T-helper 2 cell treated with Interferon-gamma antibody and Interleukin-4, amounts not matched to agents 100 ng/mL and 5 ng/mL, for 36 hours (primary cell): ENCODE data around the gene RAB31. TPM values are rescaled to one million over a fixed set of nuclear protein-coding genes. Genes with fewer than 3 reads are reported as not detected.

Source experiments
- intact Hi-C: fragments of 100-400 bp; cut with micrococcal nuclease; formaldehyde crosslinking; loops from one replicate; pipeline ENCODE4 v1.15.1; 2023
- total RNA-seq: library from RNA; stranded (reverse); gene quantifications from 2 replicates; pipeline ENCODE4 v1.2.3, GENCODE V29; 2022

The RAB31 gene
- total RNA-seq, 1 donor from 2014 or later = 0.57 TPM

DNA sequence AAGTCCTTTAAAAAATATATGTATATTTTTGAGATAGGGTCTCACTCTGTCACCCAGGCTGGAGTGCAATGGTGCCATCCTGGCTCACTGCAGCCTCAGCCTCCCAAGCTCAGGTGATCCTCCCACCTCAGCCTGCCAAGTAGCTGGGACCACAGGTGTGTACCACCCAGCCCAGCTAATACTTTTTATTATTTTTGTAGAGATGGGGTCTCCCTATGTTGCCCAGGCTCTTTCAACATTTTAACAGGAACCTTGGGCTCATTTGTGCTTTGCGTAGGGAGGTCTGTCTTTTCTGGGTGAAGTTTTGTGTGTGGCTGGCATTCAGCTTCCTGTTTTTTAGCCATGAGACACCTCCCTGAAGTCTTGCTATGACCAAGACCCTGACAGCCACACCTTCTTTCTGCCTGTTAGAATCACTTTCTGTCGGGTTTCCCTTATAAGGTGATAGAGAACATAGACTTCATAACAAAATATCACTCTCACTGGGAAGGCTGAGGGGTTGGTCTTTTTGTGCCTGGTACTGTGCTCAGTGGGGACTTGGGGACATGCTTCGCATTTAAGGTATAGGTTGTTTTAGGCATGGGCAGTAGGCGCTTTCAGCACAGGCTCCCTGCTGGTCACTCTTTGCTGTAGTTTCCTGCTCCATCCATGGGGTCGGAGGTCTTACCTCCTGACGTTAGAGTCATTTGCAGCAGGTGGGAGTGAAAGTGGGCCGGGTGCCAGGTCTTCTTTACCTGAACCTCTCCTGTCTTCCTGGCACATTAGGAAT lies 3.4 kb downstream of the RAB31 start:
- intact Hi-C loops = no loop called here

DNA sequence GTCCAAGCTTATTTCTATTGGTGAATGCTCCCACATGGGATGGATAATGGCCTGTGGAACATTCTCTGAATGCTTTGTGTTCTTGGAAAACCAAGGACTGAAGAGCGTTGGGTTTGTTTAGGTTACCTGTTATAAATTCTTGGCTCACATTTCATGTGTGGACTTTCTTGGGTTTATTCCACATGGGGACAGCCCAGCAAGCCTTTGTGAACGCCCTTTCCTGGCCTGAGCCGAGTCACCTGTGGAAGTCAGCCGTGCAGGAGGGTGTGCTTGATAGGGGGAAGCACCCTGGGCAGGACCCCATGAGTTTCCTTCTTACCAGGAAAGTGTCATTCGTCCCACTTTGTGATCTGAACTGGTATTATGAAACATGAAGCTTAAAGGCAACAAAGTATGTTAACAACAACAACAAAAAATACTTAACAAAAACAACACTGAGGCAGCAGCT lies 4.1 kb downstream of the RAB31 start:
- intact Hi-C loops = no loop called here

DNA sequence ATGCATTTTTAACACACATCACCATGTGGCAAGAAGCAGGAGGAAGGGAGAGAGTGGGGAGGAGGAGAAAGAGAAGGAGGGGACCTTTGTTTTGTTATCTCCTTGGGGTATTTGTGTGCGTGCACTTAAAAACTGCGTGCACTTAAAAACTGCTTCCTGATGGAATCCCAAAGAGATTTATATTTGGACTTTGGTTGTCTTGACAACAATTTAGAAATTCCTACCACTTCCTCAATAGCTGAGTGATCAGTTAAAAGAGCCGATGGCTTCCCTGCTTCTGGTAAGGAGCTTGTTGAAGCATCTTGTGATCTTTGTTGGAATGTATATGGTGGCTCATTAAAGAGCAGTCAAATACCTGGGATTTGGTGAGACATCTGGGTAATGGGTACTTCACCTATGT lies 4.5 kb downstream of the RAB31 start:
- intact Hi-C loops = no loop called here

DNA sequence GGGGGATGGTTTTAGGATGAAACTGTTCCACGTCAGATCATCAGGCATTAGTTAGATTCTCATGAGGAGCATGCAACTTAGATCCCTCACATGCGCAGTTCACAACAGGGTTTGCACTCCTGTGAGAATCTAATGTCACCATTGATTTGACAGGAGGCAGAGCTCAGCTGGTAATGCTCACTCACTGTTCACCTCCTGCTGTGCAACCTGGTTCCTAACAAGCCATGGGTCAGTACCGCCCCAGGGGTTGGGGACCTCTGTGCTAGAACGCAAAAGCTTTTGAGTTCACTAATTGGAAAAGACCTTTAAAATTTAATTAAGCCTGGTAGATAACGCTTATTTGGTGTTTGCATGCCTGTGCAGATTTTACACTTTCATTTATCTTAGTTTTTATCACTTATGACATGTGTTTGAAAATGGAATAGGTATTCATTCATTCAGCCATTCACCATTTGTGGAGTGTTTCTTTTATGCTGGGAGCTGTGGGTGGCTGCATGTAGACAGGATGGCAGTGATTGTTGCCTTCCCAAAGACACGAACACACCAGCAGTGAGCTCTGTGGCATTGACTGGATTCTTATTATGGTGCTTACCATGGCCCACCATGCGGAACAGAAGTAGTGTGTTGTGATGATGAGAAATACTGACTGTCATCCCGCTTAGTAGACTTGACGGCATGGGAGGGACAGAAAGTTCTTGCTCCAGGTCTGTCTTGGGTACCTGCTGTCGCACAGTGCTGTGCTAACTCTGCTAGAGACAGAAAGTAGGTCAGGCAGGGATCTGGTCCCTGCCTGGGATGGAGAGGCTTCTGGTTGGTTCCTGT lies 6.4 kb downstream of the RAB31 start:
- intact Hi-C loops = no loop called here

DNA sequence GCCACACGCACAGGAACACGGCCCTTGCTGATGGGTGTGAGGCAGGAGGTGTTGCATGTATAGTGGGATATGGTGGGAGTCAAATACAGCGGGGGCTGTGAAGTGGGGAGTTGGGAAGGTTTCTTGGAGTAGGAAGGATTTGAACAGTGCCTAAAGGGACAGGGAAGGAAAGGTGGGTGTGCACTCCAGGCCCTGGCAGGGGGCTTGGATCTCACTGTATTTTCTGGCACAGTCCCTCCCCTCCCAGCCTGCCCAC lies 6.9 kb downstream of the RAB31 start:
- intact Hi-C loops = no loop called here

DNA sequence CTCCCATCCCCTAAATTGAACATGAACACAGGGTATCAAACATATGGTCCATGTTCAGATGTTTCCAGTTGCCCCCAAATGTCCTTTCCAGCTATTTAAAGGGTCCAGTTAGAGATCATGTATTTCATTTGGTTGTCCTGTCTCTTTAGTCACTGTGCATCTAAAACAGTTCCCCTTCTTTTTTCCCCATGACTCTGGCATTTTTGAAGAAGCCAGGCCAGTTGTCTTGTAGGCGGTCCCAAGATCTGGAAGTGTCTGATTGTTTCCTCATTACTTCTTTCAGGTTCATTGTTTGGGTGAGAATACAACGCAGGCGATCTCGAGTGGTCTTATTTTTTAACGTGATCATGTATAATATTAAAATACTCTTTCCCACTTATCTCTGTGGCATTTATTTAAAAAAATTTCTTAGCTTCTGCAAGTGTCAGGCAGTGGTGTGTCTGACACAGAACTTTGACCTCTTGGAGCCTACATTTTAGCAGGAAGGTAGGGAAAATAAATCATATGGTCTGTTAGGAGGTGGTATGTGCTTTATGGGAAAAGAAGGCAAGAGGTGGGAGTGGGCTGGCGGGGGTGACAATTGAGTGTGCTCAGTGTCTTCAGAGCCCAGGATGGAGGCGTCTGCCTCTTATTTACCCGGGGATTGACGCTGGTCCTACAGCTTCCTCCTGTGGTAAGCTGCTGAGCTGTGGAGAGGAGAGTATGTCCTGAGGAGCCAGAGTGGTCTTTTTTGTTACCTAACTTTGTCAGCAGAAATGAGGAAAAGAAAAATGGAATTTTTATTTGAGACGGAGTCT lies 8.1 kb downstream of the RAB31 start:
- intact Hi-C loops = no loop called here

DNA sequence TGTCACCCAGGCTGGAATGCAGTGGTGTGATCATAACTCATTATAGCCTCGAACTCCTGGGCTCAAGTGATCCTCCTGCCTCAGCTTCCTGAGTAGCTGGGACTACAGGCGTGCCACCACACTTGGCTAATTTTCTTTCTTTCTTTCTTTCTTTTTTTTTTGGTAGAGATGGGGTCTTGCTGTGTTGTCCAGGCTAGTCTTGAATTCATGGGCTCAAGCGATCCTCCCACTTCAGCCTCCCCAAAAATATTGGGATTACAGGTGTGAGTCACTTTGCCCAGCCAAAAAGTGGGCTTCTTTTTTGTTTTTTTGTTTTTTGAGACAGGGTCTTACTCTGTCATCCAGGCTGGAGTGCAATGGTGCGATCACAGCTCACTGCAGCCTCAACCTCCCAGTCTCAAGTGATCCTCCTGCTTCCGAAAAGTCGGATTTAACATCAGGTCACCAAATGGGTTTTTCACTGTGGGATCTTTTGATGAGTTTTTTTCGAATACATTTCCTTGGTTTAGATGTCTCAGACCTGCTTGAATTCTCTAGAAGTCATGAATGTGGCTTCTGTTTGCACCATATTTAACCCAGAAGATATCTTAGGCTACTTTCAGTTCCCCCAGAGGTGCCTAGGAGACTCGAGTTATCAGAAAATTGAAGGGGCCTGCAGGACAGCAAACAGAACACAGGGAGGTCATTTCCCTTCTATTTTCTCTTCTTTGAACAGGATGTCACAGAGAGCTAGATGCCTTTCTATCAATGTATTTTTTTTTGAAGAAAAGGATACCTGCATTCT lies 8.9 kb downstream of the RAB31 start:
- intact Hi-C loops = no loop called here

DNA sequence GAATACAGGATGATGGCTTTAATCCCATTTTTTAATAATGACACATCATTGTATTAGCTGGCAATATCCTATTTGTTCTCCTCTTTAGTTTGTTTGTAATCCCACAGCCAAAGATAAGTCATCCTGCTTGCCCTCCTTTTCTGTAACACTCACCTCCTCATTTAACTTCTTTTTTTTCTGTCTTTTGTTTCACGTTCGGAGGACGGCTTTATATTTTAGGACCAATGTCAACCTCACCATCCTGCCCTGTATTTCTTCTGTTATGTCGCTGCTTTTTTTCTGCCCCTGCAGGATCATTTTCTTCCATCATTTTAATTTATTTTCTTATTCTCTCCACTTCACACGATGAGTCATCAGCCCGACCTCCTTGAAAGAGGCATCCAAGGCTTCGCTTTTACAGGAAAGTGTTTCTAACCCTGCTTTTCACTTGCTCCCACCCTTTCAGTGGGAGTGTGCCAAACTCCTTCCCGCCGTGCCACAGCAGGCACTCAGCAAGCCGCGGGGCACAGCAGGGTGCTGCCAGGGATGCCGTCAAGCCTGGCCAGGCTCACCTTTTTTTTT lies 11.4 kb downstream of the RAB31 start:
- intact Hi-C loops = no loop called here

DNA sequence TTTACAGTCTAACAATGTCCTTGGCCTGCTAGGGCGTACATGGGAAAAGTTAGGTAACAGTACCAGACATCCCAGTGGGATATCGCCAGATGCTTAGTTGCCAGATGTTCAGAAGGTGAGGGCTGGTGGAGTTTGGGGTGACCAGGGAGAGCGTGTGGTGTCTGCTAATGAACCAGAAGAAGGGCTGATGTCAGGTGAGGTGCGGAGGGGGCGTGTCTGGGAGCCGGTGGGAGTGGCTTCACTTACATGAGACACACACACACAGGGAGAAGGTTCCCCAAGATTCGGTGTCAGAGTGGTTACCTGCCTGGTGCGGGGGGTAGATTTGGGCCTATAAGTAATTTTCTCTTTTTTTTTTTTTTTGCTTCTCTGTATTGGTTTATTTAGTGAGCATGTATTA lies 12.2 kb downstream of the RAB31 start:
- intact Hi-C loops = no loop called here

DNA sequence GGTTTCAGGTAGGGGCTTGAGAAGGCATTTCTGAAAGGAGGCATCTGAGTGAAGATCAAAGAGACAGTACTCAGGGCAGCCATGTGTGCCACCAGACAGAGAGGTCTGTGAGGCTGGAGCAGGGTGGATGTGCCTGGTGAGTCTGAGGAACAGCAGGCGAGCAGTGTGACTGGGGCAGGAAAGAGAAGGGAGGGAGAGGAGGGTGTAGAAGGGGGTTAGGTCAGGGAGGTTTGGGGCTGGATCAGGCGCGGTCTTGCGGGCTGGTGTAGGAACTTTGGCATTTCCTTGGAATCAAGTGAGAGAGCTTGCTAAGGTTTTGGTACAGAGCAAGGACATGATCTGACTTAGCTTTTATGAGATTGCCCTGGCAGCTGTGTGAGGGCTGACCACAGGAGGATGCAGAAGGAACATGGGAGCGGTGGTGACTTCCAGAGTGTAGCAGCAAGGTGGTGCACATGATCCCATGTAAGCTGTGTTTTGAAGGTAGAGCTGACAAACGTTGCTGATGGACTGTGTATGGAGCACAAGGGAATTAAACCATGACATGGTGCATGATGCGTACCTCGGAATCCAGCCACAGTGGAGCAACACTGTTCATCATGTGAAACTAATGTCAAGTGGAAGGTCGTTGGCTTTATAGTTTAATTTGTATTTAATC lies 13.9 kb downstream of the RAB31 start:
- intact Hi-C loops = no loop called here

DNA sequence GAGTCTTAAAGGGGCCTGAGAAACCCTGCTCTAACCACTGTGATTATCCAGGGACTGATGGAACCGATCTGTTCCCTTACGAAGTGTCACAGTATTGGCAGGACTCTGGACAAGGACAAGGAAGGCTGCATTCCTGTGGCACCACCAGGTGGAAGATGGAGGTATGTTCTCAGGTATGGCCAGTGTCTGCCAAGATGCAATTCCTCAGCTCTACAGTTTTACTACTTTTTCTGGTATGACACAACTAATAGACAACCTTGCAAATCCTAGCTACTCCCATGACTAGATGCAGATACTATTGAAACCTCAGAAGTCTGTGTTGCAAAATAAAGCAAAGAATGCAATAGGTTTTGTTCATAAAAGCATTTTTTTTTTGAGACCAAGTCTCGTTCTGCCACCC lies 14.6 kb downstream of the RAB31 start:
- intact Hi-C loops = no loop called here

DNA sequence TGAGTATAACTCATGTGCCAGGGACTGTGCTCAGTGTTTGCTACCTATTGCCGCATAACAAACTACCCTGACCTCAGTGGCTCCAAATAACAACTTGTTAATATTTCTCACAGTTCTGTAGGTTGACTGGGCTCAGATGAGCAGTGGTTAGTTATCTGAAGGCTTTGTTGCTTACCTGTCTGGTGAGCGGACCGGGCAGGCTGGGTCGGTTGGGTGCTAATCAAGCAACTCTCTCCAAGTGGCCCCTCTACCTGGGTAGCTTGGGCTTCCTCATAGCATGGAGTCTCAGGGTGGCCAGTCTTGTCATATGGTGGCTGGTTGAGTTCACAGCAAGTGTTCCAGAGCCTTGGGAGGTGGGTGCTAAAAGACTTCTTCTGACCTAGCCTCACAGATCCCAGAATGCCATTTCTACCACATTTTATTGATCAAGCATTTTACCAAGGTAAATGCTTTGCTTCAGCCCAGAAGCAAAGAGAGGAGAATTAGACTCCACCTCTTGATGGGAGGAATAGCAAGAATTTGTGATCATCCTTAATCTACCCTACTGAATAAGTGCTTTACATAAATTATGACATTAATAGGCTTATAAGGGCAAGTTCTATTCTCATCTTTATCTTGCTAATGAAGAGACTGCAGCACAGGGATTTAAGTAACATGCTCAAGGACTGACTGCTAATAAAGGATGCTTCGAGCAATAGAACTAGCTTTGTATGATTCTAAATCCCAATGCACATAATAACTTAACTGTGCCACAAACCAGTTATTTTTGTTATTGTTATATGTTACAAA lies 16.9 kb downstream of the RAB31 start:
- intact Hi-C loops = no loop called here

DNA sequence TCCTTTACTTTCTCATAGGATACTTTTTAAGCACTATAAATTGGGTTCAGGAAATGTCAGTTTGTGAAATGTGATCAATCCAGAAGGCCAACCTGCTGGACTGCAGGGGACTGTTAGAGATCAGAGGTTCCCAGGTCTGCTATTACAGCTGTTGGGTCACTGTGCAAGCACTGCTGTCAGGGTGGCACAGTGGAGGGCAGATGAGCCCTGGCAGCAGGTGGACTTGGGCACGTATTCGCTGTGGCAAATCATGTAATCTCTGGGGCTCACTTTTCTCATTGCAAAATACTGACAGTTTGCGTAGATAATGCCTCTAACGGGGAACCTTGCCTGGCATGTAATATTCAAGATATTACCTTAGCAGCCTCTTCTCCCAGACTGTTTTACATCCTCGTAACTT lies 18.1 kb downstream of the RAB31 start:
- intact Hi-C loops = no loop called here

DNA sequence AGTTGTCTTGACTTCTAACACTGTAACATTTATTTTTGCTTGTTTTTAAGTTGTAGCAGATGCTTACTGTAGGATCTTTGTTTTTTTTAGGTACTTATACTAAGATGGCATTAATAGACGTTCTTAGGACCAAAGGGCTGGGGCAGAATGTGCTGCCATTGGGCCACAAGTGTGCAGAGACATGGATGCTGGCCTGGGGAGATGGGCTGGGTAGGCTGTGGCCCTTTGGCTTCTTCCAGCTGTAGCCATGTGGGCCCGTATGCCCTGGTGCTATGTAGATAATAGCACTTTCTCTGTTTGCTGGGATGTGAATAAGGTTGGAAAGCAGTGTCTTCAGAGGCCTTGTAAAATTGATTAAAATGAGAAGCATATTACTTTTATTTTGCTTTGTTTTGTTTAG lies 18.8 kb downstream of the RAB31 start:
- intact Hi-C loops = no loop called here

DNA sequence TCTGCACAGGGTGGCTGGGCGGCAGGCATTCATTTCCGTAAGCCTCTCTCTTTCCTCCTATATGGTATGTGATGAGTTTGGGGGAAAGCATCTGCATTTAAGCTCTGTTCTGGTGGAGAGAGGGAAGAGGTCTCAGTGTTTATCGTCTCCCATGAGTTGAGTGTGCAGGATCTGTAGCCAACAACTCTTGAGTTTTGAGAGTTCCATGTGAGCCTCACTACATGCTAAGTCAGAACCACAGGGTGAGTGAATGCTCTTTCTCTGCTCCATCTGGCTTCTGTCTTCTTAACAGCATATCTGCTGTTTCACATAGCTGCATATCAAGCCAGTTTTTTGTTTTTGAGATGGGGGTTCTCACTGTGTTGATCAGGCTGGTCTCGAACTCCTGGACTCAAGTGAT lies 22.7 kb downstream of the RAB31 start:
- intact Hi-C loops = no loop called here

DNA sequence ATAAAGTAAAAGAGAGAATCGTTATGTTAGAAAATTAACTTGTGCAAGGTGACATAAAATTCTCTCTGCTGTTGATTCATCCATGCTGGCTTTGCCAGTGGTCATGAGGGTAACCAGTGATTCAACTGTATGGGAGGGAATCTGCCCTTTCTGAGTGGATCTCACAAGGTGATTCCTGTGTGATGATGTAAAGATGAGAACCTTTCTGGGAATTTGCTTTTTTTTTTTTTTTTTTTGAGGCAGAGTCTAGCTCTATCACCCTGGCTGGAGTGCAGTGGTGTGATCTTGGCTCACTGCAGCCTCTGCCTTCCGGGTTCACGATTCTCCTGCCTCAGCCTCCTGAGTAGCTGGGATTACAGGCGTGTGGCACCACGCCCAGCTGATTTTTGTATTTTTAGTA lies 23.3 kb downstream of the RAB31 start:
- intact Hi-C loops = no loop called here

DNA sequence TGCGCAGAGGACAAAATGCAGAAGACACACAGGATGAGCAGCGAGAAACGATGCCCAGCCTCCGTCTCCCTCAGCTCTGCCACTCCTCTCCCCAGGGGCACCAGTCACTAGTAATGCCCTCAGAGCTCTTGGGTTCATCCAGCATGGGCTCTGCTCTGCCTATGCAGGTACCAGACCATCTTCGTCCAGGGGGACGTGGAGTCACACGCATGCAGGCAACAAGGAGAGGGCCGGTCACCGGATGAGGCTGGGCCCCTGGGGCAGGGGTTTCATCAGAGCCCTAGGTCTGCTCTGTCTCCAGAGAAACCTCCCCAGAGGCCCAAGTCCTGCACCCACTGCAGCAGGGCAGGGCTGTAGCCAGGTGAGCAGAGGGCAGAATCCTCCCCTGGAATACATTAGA lies 23.9 kb downstream of the RAB31 start:
- intact Hi-C loops = no loop called here

DNA sequence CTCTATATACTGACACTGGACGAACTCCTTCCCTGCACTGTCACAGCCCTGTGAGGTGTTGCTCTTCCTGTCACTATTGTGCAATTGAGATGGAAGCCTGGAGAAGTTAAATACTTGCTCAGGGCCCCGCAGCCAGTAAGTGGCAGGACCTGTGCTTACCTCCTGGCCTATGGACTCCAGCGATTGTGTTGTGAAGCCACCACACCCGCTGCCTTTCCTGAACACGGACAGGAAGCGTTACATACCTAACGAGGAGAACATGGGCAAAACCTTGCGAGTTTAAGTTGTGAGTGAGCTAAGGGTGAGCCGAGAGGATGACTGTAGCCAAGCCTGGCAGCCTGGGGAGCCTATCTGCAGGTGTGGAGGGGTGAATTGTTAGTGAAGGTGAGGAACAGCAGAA lies 26.1 kb downstream of the RAB31 start:
- intact Hi-C loops = no loop called here

DNA sequence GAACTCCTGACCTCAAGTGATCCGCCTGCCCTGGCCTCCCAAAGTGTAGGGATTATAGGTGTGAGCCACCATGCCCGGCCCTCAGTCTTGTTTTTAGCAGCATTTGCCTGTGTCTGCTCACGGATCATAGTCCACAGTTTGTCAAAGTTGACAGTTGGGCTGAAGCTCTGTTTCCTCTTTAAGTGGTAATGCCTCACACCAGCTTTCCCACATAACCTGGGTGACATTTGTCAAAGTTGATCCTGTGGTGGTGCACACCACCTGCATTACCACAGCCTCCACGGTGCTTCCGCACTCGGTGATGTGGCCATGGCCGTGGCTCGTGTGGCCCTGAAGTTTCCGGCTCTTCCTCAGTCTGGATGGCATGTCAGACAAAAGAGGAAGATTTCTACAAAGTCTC lies 27.1 kb downstream of the RAB31 start:
- intact Hi-C loops = no loop called here

DNA sequence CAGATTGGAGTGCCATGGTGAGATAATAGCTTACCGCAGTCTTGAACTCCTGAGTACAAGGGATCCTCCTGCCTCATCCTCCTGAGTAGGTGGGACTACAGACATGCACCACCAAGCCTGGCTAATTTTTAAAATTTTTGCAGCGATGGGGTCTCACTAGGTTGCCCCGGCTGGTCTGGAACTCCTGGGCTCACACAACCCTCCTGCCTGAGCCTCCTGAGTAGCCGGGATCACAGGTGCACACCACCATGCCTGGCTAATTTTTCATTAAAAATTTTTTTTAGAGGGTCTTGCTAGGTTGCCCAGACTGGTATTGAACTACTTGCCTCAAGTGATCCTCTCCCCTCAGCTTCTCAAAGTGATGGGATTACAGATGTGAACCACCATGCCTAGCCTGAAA lies 27.8 kb downstream of the RAB31 start:
- intact Hi-C loops = no loop called here
